ENCODE results near the gene TCL1A. TPM values are rescaled to one million over a fixed set of nuclear protein-coding genes. Genes with fewer than 3 reads are reported as not detected.

TCL1A gene
- total and polyA plus RNA-seq, 4 donors: 0.14 to 17.2 (median 0.68) TPM

DNA sequence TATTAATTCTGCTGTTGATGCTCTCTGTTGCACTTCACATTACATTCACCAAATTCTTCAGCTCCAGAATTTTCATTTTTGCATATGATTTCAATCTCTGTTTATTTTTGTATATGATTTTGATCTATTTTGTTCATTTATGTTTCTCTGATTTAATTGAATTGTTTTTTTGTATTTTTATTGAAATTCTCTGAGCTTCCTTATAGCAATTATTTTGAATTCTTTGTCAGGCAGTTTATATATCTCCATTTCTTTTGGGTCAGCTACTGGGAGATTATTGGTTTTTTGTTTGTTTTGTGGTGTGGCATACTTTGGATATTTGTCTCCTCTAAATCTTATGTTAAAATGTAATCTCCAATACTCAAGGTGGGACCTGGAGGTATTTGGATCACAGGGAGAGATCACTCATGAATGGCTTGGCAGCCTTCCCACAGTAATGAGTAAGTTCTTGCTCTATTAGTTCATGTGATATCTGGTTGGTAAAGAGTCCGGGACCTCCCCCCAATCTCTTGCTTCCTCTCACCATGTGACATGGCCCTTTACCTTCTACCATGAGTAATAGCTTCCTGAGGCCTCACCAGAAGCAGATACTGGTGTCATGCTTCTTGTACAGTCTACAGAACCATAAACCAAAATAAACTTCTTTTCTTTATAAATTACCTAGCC lies 8.7 kb upstream of the TCL1A start:
- H3K4me1 ChIP-seq (ENCODE audit: control insufficient read depth in 4 of 4, insufficient read depth in 4 of 4, low read length in 3 of 4): no peaks in the 10 kb centered on the region
- no peaks in the 10 kb centered on the region for H3K36me3 ChIP-seq (ENCODE audit: control insufficient read depth in 4 of 4, insufficient read depth in 3 of 4, low read depth in 1 of 4, low read length in 3 of 4)
- no peak for TF ChIP-seq YY1 (IDR thresholded peaks at IDR 0.05)
- no peak for TF ChIP-seq GABPA (IDR thresholded peaks at IDR 0.05 in 1 of 2, conservative IDR thresholded peaks at IDR 0.05 in 1 of 2)
- TF ChIP-seq SP1 (IDR thresholded peaks at IDR 0.05): no peak
- no peak for TF ChIP-seq EGR1 (IDR thresholded peaks at IDR 0.05; ENCODE audit: low read depth in 2 of 2)
- TF ChIP-seq, protein P1, sequence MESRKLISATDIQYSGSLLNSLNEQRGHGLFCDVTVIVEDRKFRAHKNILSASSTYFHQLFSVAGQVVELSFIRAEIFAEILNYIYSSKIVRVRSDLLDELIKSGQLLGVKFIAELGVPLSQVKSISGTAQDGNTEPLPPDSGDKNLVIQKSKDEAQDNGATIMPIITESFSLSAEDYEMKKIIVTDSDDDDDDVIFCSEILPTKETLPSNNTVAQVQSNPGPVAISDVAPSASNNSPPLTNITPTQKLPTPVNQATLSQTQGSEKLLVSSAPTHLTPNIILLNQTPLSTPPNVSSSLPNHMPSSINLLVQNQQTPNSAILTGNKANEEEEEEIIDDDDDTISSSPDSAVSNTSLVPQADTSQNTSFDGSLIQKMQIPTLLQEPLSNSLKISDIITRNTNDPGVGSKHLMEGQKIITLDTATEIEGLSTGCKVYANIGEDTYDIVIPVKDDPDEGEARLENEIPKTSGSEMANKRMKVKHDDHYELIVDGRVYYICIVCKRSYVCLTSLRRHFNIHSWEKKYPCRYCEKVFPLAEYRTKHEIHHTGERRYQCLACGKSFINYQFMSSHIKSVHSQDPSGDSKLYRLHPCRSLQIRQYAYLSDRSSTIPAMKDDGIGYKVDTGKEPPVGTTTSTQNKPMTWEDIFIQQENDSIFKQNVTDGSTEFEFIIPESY (IDR thresholded peaks at IDR 0.05): no peak
- no peak for TF ChIP-seq RAD21 (IDR thresholded peaks at IDR 0.05)
- TF ChIP-seq, protein P2, sequence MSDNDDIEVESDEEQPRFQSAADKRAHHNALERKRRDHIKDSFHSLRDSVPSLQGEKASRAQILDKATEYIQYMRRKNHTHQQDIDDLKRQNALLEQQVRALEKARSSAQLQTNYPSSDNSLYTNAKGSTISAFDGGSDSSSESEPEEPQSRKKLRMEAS (IDR thresholded peaks at IDR 0.05): no peak
- TF ChIP-seq FOXA1 (IDR thresholded peaks at IDR 0.05): no peak
- no peak for TF ChIP-seq HNF4G (IDR thresholded peaks at IDR 0.05)
- no peak for TF ChIP-seq NR2F2 (IDR thresholded peaks at IDR 0.05)
- no peak for TF ChIP-seq HNF4A (conservative IDR thresholded peaks at IDR 0.05)
- TF ChIP-seq, protein P3, sequence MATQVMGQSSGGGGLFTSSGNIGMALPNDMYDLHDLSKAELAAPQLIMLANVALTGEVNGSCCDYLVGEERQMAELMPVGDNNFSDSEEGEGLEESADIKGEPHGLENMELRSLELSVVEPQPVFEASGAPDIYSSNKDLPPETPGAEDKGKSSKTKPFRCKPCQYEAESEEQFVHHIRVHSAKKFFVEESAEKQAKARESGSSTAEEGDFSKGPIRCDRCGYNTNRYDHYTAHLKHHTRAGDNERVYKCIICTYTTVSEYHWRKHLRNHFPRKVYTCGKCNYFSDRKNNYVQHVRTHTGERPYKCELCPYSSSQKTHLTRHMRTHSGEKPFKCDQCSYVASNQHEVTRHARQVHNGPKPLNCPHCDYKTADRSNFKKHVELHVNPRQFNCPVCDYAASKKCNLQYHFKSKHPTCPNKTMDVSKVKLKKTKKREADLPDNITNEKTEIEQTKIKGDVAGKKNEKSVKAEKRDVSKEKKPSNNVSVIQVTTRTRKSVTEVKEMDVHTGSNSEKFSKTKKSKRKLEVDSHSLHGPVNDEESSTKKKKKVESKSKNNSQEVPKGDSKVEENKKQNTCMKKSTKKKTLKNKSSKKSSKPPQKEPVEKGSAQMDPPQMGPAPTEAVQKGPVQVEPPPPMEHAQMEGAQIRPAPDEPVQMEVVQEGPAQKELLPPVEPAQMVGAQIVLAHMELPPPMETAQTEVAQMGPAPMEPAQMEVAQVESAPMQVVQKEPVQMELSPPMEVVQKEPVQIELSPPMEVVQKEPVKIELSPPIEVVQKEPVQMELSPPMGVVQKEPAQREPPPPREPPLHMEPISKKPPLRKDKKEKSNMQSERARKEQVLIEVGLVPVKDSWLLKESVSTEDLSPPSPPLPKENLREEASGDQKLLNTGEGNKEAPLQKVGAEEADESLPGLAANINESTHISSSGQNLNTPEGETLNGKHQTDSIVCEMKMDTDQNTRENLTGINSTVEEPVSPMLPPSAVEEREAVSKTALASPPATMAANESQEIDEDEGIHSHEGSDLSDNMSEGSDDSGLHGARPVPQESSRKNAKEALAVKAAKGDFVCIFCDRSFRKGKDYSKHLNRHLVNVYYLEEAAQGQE (IDR thresholded peaks at IDR 0.05): no peak
- TF ChIP-seq, protein P4, sequence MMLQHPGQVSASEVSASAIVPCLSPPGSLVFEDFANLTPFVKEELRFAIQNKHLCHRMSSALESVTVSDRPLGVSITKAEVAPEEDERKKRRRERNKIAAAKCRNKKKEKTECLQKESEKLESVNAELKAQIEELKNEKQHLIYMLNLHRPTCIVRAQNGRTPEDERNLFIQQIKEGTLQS (IDR thresholded peaks at IDR 0.05): no peak
- no peak for TF ChIP-seq FOXA2 (IDR thresholded peaks at IDR 0.05)
- no peak for TF ChIP-seq JUND (IDR thresholded peaks at IDR 0.05)
- TF ChIP-seq, protein P5, sequence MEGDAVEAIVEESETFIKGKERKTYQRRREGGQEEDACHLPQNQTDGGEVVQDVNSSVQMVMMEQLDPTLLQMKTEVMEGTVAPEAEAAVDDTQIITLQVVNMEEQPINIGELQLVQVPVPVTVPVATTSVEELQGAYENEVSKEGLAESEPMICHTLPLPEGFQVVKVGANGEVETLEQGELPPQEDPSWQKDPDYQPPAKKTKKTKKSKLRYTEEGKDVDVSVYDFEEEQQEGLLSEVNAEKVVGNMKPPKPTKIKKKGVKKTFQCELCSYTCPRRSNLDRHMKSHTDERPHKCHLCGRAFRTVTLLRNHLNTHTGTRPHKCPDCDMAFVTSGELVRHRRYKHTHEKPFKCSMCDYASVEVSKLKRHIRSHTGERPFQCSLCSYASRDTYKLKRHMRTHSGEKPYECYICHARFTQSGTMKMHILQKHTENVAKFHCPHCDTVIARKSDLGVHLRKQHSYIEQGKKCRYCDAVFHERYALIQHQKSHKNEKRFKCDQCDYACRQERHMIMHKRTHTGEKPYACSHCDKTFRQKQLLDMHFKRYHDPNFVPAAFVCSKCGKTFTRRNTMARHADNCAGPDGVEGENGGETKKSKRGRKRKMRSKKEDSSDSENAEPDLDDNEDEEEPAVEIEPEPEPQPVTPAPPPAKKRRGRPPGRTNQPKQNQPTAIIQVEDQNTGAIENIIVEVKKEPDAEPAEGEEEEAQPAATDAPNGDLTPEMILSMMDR (IDR thresholded peaks at IDR 0.05; ENCODE audit: low read depth, low read length, missing input control): no peak
- no peak for TF ChIP-seq TAF1 (conservative IDR thresholded peaks at IDR 0.05)
- no peak for TF ChIP-seq RXRA (IDR thresholded peaks at IDR 0.05)
- H3K27ac ChIP-seq (ENCODE audit: low read depth in 1 of 2, low read length in 2 of 2): no peak overlapping the region
- WGBS: 56% methylated on average over 1 of the region's 1 CpG
- H3K4me3 ChIP-seq (ENCODE audit: low read depth in 1 of 3, low read length in 3 of 3): no peak overlapping the region
- H3K9ac ChIP-seq (ENCODE audit: low read depth in 1 of 2, low read length in 2 of 2): no peak overlapping the region
- H3K27me3 ChIP-seq (ENCODE audit: control insufficient read depth in 4 of 4, insufficient read depth in 4 of 4, low read length in 3 of 4): peaks cover 0 to 3% (median 0%) of the 10 kb centered on the region in 4 donors
- peaks cover 2 to 6% (median 3%) of the 10 kb centered on the region in 4 donors for H3K9me3 ChIP-seq (ENCODE audit: control insufficient read depth in 4 of 4, low read length in 3 of 4)
- no peak for DNase-seq (ENCODE audit: low spot score)

Data from liver (tissue), 9 donors.